SK-N-SH (cell line): ENCODE measurements around the gene MST1R.

ENCODE experiments used
- CHD2 ChIP-seq: fragments of 150-350 bp; IDR thresholded peaks from 2 replicates; pipeline ENCODE4 v1.6.1; 2018; ENCODE audit warnings: low read length; ENCODE audit not compliant: partially characterized antibody
- FOXJ3 ChIP-seq: sonication (generic); formaldehyde crosslinking; IDR thresholded peaks from 2 replicates; pipeline ENCODE4 v1.5.1; 2020; ENCODE audit warnings: mild to moderate bottlenecking, missing genetic modification reagents
- GATA2 ChIP-seq: sonication (generic); formaldehyde crosslinking; IDR thresholded peaks from 2 replicates; pipeline ENCODE4 v1.5.0; 2020; ENCODE audit warnings: mild to moderate bottlenecking, missing genetic modification reagents
- TF ChIP-seq, protein P1 (sequence below): fragments of 200-600 bp; sonication (generic); IDR thresholded peaks from 2 replicates; pipeline ENCODE4 v1.6.1; 2017; ENCODE audit warnings: antibody characterized with exemption, mild to moderate bottlenecking, moderate library complexity

DNA sequence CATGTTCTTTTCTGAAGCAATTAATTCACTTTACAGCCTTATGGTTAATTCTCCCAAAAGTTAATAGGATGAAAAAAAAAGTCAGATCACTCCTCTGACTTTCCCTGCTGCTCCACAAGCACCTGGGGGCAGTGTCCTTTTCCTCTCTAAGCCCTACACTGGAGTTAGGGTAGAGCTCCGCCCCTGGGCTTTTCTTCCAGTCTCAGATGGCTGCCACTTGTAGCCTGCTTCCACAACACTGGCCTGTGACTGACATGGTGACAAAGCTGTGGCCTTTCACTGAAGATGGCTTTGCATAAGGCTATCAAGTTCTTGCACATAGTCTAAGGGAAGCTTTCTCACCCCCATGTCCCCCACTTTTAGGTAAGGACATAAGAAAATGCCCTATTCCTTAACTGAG, 27.2 kb upstream of the MST1R start:
- TF ChIP-seq FOXJ3 (no peak), CHD2 (no peak), GATA2 (CRISPR knock-in tag) (no peak)
- TF ChIP-seq, protein P1, sequence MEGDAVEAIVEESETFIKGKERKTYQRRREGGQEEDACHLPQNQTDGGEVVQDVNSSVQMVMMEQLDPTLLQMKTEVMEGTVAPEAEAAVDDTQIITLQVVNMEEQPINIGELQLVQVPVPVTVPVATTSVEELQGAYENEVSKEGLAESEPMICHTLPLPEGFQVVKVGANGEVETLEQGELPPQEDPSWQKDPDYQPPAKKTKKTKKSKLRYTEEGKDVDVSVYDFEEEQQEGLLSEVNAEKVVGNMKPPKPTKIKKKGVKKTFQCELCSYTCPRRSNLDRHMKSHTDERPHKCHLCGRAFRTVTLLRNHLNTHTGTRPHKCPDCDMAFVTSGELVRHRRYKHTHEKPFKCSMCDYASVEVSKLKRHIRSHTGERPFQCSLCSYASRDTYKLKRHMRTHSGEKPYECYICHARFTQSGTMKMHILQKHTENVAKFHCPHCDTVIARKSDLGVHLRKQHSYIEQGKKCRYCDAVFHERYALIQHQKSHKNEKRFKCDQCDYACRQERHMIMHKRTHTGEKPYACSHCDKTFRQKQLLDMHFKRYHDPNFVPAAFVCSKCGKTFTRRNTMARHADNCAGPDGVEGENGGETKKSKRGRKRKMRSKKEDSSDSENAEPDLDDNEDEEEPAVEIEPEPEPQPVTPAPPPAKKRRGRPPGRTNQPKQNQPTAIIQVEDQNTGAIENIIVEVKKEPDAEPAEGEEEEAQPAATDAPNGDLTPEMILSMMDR: no peak
